Measurements from ENCODE around the gene CMTM6. TPM values are rescaled to one million over a fixed set of nuclear protein-coding genes. Genes with fewer than 3 reads are reported as not detected.

The CMTM6 gene
- total RNA-seq, 1 donor, result 102 TPM

DNA sequence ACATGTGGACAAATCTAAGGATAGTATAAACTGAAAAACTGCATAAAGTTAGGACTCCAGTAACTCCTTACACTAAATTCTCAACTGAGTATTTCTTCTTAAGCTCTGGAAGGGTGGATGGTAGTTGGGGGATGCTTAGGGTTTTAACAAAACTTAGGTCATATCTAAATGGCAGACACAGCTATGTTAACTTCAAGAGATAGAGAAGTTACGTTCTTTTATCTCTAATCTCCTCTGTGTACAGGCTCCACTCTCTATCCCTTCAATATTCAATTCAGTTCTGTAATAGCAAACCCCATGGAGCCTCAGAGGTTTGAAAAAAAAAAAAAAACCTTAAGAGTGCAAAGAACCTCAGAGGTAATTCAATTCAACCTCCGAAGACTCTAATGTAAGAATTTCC lies 3.1 kb downstream of the CMTM6 start:
- Histone ChIP-seq H3K79me2 (ENCODE audit: insufficient read depth, low read length) (peaks cover 63% of the 10 kb centered on the region), H3K27ac (ENCODE audit: low read depth, low read length) (no peak overlapping the region), H3K36me3 (ENCODE audit: insufficient read depth, low read length) (no peaks in the 10 kb centered on the region), H3K4me1 (ENCODE audit: insufficient read depth, low read length) (peaks cover 13% of the 10 kb centered on the region), H3K9me3 (ENCODE audit: low read depth, low read length) (no peaks in the 10 kb centered on the region), H4K20me1 (ENCODE audit: insufficient read depth, low read length) (peaks cover 30% of the 10 kb centered on the region), H2AFZ (ENCODE audit: low read length) (no peak overlapping the region), H3K27me3 (ENCODE audit: insufficient read depth, low read length) (no peaks in the 10 kb centered on the region), H3K4me3 (ENCODE audit: insufficient read depth, low read length) (no peak overlapping the region), H3K4me2 (ENCODE audit: insufficient read depth, low read length) (no peak overlapping the region)
- DNase-seq (ENCODE audit: insufficient read length, low spot score, missing footprints), result no peak
- TF ChIP-seq, protein P1, sequence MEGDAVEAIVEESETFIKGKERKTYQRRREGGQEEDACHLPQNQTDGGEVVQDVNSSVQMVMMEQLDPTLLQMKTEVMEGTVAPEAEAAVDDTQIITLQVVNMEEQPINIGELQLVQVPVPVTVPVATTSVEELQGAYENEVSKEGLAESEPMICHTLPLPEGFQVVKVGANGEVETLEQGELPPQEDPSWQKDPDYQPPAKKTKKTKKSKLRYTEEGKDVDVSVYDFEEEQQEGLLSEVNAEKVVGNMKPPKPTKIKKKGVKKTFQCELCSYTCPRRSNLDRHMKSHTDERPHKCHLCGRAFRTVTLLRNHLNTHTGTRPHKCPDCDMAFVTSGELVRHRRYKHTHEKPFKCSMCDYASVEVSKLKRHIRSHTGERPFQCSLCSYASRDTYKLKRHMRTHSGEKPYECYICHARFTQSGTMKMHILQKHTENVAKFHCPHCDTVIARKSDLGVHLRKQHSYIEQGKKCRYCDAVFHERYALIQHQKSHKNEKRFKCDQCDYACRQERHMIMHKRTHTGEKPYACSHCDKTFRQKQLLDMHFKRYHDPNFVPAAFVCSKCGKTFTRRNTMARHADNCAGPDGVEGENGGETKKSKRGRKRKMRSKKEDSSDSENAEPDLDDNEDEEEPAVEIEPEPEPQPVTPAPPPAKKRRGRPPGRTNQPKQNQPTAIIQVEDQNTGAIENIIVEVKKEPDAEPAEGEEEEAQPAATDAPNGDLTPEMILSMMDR (IDR thresholded peaks at IDR 0.05; ENCODE audit: extremely low read depth, low read depth, low read length), result no peak

DNA sequence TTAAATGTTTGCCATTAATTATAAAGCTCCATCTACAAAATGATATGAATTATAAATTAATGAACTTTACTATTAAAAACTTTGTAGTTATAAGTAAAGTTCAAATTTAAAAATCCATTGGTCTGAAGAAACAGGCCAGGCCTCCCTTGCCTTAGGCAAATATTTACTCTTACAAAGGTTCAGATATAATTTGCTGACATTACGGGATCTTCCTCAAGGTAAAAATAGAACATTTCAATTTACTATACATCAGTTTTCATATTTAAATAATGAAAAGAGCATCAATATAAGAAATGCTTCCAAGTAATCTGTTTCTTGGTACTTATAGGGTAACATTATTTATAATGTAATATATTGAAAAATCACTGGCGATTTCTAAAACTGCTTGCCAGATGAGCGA lies 3.7 kb downstream of the CMTM6 start:
- Histone ChIP-seq H3K27ac (ENCODE audit: low read depth, low read length) (no peak overlapping the region), H3K36me3 (ENCODE audit: insufficient read depth, low read length) (no peaks in the 10 kb centered on the region), H3K79me2 (ENCODE audit: insufficient read depth, low read length) (peaks cover 69% of the 10 kb centered on the region), H4K20me1 (ENCODE audit: insufficient read depth, low read length) (peaks cover 33% of the 10 kb centered on the region), H3K4me3 (ENCODE audit: insufficient read depth, low read length) (no peak overlapping the region), H2AFZ (ENCODE audit: low read length) (no peak overlapping the region), H3K4me2 (ENCODE audit: insufficient read depth, low read length) (no peak overlapping the region), H3K4me1 (ENCODE audit: insufficient read depth, low read length) (peaks cover 19% of the 10 kb centered on the region), H3K9me3 (ENCODE audit: low read depth, low read length) (no peaks in the 10 kb centered on the region), H3K27me3 (ENCODE audit: insufficient read depth, low read length) (no peaks in the 10 kb centered on the region)
- no peak for DNase-seq (ENCODE audit: insufficient read length, low spot score, missing footprints)
- TF ChIP-seq, protein P1 (IDR thresholded peaks at IDR 0.05; ENCODE audit: extremely low read depth, low read depth, low read length), result no peak

DNA sequence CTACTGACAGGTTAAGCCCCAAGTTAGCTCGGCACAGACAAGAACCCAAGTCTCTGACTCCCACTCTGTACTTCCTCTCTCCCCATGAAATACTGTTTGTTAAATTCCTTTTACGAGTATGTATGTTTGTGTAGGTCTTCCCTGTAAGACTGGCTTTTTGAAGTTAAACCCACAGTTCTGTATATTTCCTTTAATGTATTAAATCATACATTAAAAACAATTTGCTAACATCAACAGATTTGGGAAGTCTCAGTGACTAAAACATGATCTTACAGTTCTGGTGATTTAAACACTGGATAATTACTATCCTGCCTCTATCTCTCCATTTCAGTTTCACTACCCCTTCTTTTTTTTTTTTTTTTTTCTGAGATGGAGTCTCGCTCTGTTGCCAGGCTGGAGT lies 4.4 kb downstream of the CMTM6 start:
- H3K27ac ChIP-seq (ENCODE audit: low read depth, low read length), result no peak overlapping the region
- H3K4me2 ChIP-seq (ENCODE audit: insufficient read depth, low read length), result no peak overlapping the region
- DNase-seq (ENCODE audit: insufficient read length, low spot score, missing footprints), result no peak
- no peaks in the 10 kb centered on the region for H3K36me3 ChIP-seq (ENCODE audit: insufficient read depth, low read length)
- no peak overlapping the region for H2AFZ ChIP-seq (ENCODE audit: low read length)
- no peaks in the 10 kb centered on the region for H3K9me3 ChIP-seq (ENCODE audit: low read depth, low read length)
- TF ChIP-seq, protein P1 (IDR thresholded peaks at IDR 0.05; ENCODE audit: extremely low read depth, low read depth, low read length), result no peak
- peaks cover 26% of the 10 kb centered on the region for H3K4me1 ChIP-seq (ENCODE audit: insufficient read depth, low read length)
- peaks cover 76% of the 10 kb centered on the region for H3K79me2 ChIP-seq (ENCODE audit: insufficient read depth, low read length)
- no peak overlapping the region for H3K4me3 ChIP-seq (ENCODE audit: insufficient read depth, low read length)
- H3K27me3 ChIP-seq (ENCODE audit: insufficient read depth, low read length), result no peaks in the 10 kb centered on the region
- H4K20me1 ChIP-seq (ENCODE audit: insufficient read depth, low read length), result peaks cover 41% of the 10 kb centered on the region

DNA sequence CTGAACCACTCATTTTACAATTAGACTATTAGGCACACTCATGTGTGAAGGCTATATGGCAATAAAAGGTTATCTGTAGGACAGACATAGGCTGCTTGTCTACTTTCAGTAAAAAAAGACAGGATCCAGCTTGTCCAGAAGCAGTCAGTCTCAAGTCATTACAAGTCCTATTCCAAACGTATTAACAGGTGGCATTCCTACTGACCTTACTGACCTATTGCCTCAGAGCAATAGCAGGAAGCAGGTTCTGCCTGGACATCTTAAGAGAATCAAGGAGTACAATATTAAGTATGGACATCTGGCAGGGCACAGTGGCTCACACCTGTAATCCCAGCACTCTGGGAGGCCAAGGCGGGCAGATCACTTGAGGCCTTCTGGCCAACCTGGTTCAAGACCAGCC lies 7.0 kb downstream of the CMTM6 start:
- peaks cover 75% of the 10 kb centered on the region for H3K79me2 ChIP-seq (ENCODE audit: insufficient read depth, low read length)

More for the DNA sequence above, 7.0 kb downstream of the CMTM6 start:
- no peak for DNase-seq (ENCODE audit: insufficient read length, low spot score, missing footprints)
- H3K4me1 ChIP-seq (ENCODE audit: insufficient read depth, low read length), result peaks cover 27% of the 10 kb centered on the region
- no peaks in the 10 kb centered on the region for H3K36me3 ChIP-seq (ENCODE audit: insufficient read depth, low read length)
- H3K27ac ChIP-seq (ENCODE audit: low read depth, low read length), result no peak overlapping the region
- no peak overlapping the region for H3K4me3 ChIP-seq (ENCODE audit: insufficient read depth, low read length)
- no peaks in the 10 kb centered on the region for H3K9me3 ChIP-seq (ENCODE audit: low read depth, low read length)
- H3K4me2 ChIP-seq (ENCODE audit: insufficient read depth, low read length), result no peak overlapping the region
- H3K27me3 ChIP-seq (ENCODE audit: insufficient read depth, low read length), result no peaks in the 10 kb centered on the region
- TF ChIP-seq, protein P1 (IDR thresholded peaks at IDR 0.05; ENCODE audit: extremely low read depth, low read depth, low read length), result no peak
- no peak overlapping the region for H2AFZ ChIP-seq (ENCODE audit: low read length)
- peaks cover 39% of the 10 kb centered on the region for H4K20me1 ChIP-seq (ENCODE audit: insufficient read depth, low read length)
